SH-SY5Y (cell line): ENCODE results near the gene KCNN2.

Experiments
- GATA2 ChIP-seq: IDR thresholded peaks from 2 replicates; pipeline ENCODE4 v1.6.1; 2011; ENCODE audit warnings: mild to moderate bottlenecking, low read depth, low read length
- GATA3 ChIP-seq: IDR thresholded peaks from 2 replicates; pipeline ENCODE4 v1.6.1; 2011; ENCODE audit warnings: low read depth, mild to moderate bottlenecking, low read length, moderate library complexity

- TF ChIP-seq GATA2 (no peak), GATA3 (no peak)
Observed at GRCh38 chr5:114316167-114316566, 45.7 kb upstream of the KCNN2 start.
